ENCODE data around the gene LYRM9.

DNA sequence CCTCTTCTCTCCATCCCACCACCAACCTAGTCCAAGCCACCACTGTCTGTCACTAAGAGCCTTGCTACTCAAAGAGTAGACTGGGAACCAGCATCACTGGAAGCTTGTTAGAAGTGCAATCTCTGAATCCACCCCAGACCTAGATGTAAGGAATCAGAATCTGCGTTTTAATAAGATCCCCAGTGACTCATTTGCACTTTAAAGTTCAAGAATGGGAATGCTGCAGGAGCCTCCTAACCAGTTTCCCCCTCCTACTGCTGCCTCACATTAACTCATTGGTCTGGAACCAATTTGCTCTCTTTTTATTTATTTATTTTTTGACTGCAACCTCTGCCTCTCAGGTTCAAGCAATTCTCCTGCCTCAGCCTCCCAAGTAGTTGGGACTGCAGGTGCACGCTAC is 19.8 kb upstream of the LYRM9 start:
- no peak for TF ChIP-seq POLR2AphosphoS5 (IDR thresholded peaks at IDR 0.05; ENCODE audit: borderline replicate concordance, low read depth, low read length)
- no peak for TF ChIP-seq EZH2 (IDR thresholded peaks at IDR 0.05)

All from SK-N-MC (cell line).